Skeletal muscle satellite cell (primary cell): ENCODE data around the gene CCNY.

Experiments used
- H3K27me3 ChIP-seq: 2 replicates; pipeline ENCODE4 v1.7.0; 2013; ENCODE audit warnings: low read length; ENCODE audit not compliant: control insufficient read depth, insufficient read depth
- H3K36me3 ChIP-seq: 2 replicates; pipeline ENCODE4 v1.7.0; 2013; ENCODE audit warnings: mild to moderate bottlenecking, control low read depth, low read length; ENCODE audit not compliant: insufficient read depth
- H3K4me1 ChIP-seq: 2 replicates; pipeline ENCODE4 v1.7.0; 2013; ENCODE audit warnings: low read length; ENCODE audit not compliant: control insufficient read depth, insufficient read depth
- H3K4me2 ChIP-seq: 2 replicates; pipeline ENCODE4 v1.7.0; 2013; ENCODE audit warnings: mild to moderate bottlenecking, low read length
- H3K4me3 ChIP-seq: 2 replicates; pipeline ENCODE4 v1.7.0; 2013; ENCODE audit warnings: low read length
- H3K9ac ChIP-seq: 2 replicates; pipeline ENCODE4 v1.7.0; 2013; ENCODE audit warnings: mild to moderate bottlenecking, low read depth, low read length, moderate library complexity
- H3K9me3 ChIP-seq: replicated peaks from 2 replicates; pipeline ENCODE4 v1.7.0; 2013; ENCODE audit warnings: mild to moderate bottlenecking, control low read depth, low read length

CCNY gene

DNA sequence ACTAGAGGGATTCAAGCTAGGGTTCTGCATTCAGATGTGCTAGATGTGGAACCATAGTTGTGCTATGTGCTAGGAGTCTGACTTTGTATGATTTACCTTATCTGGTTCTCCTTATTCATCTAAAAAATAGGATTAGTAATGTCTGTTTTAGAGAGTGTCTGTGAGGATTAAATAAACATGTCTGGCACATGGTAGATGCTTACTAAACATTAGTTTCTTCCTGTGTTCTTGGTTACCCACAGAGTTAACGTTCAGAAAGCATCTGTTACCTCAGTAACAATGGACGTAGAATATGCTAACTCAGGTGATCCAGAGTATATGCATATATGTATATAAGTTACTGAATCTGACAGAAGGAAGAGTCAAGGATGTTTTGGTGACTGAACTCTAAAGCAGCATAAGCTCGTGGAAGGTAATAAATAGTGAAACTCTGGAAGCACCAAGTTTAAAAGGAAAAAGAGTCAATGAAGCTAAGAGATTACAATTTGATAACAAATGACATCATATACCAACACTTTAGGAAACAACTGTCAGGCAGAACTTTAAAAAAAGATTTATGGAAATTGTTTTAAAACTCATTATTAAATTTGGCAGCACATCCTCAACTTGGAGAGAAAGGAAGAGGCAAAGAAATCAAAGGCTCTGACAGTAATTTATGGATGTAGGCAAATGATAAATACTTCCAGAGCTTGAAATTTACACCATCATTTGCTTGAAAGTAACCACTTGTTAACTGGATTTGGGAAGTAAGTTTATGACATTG, 127.0 kb downstream of the CCNY start:
- H3K9me3 ChIP-seq: no peaks in the 10 kb centered on the region
- no peak overlapping the region for H3K4me3 ChIP-seq
- no peak overlapping the region for H3K9ac ChIP-seq

GRCh38 chr10:35463878-35464277, 127.6 kb downstream of the CCNY start:
- Histone ChIP-seq H3K9ac (no peak overlapping the region), H3K36me3 (no peaks in the 10 kb centered on the region), H3K4me3 (no peak overlapping the region), H3K4me2 (no peak overlapping the region), H3K27me3 (no peaks in the 10 kb centered on the region), H3K4me1 (peaks cover 31% of the 10 kb centered on the region), H3K9me3 (no peaks in the 10 kb centered on the region)

More for the DNA sequence above, 127.0 kb downstream of the CCNY start:
- Histone ChIP-seq H3K36me3 (no peaks in the 10 kb centered on the region), H3K27me3 (no peaks in the 10 kb centered on the region), H3K4me1 (peaks cover 37% of the 10 kb centered on the region), H3K4me2 (no peak overlapping the region)

GRCh38 chr10:35464825-35465456, 128.6 kb downstream of the CCNY start:
- H3K36me3 ChIP-seq: no peaks in the 10 kb centered on the region
- no peaks in the 10 kb centered on the region for H3K27me3 ChIP-seq
- H3K4me3 ChIP-seq: no peak overlapping the region
- H3K4me1 ChIP-seq: peaks cover 28% of the 10 kb centered on the region
- H3K9ac ChIP-seq: no peak overlapping the region
- H3K4me2 ChIP-seq: no peak overlapping the region
- H3K9me3 ChIP-seq: no peaks in the 10 kb centered on the region

GRCh38 chr10:35465673-35466072, 129.4 kb downstream of the CCNY start:
- Histone ChIP-seq H3K9me3 (no peaks in the 10 kb centered on the region), H3K4me1 (peaks cover 30% of the 10 kb centered on the region), H3K4me2 (no peak overlapping the region), H3K27me3 (no peaks in the 10 kb centered on the region), H3K36me3 (no peaks in the 10 kb centered on the region), H3K9ac (no peak overlapping the region), H3K4me3 (no peak overlapping the region)

- Histone ChIP-seq H3K27me3 (no peaks in the 10 kb centered on the region), H3K9ac (no peak overlapping the region), H3K4me3 (no peak overlapping the region), H3K36me3 (no peaks in the 10 kb centered on the region), H3K9me3 (no peaks in the 10 kb centered on the region), H3K4me1 (peaks cover 30% of the 10 kb centered on the region), H3K4me2 (no peak overlapping the region)
Measured at GRCh38 chr10:35466170-35466569, 129.9 kb downstream of the CCNY start.

- Histone ChIP-seq H3K4me2 (no peak overlapping the region), H3K4me1 (peaks cover 25% of the 10 kb centered on the region), H3K36me3 (no peaks in the 10 kb centered on the region), H3K4me3 (no peak overlapping the region), H3K27me3 (no peaks in the 10 kb centered on the region), H3K9me3 (no peaks in the 10 kb centered on the region), H3K9ac (no peak overlapping the region)
Measured at GRCh38 chr10:35466661-35467060, 130.4 kb downstream of the CCNY start.

GRCh38 chr10:35467186-35467585, 130.9 kb downstream of the CCNY start:
- Histone ChIP-seq H3K9ac (no peak overlapping the region), H3K4me1 (peaks cover 22% of the 10 kb centered on the region)

DNA sequence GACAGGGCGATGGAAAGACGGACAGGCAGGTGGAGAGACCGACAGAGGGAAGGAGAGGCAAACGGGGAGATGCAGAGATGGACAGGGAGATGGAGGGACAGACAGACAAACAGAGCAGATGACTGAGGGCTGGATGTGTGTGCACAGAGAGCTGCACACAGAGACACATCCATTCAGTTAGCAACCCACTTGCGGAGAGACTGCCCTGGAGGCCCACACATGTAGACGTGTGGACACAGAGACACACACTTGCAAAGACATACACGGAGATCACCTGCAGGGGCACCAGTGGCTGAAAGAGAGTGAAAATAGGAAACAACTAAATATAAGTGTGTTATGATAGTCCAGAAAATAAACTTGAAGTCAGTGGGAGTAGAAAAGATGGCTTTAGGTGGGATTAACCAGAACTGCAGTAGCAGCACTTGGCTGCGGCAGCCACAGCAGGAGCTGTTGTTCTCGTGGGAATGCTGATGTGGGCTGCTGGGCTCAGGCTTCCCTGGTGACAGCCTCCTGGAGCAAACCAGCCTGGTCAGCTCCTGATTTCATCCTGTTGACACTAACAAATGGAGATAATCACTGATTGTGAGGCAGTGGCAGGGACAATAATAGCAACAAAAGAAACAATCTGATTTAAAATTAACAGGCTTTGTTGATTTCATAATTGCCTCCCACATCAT, 134.1 kb downstream of the CCNY start:
- Histone ChIP-seq H3K27me3 (no peaks in the 10 kb centered on the region), H3K4me3 (no peak overlapping the region), H3K9ac (no peak overlapping the region), H3K4me1 (peaks cover 5% of the 10 kb centered on the region), H3K36me3 (no peaks in the 10 kb centered on the region), H3K9me3 (no peaks in the 10 kb centered on the region), H3K4me2 (no peak overlapping the region)

More at GRCh38 chr10:35467186-35467585, 130.9 kb downstream of the CCNY start:
- H3K4me3 ChIP-seq: no peak overlapping the region
- no peaks in the 10 kb centered on the region for H3K36me3 ChIP-seq
- no peaks in the 10 kb centered on the region for H3K27me3 ChIP-seq
- no peak overlapping the region for H3K4me2 ChIP-seq
- H3K9me3 ChIP-seq: no peaks in the 10 kb centered on the region

DNA sequence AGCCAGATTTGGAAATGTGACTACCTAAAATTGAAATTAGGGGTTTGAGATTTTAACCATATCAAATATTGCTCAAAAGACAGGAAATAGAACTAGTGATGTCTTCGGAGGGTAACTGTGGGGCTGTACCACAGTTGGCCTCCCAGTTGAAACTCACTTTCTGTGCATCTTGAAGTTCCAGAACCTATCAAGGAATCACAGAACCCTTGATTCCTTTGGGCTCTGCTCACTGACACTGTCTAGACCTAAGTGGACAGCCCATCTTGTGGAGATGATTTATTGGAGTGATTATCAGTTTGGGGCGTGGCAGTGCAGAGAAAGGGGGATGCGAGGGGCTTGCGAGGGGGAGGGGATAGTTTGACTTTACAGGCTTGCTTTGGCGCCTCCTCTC, 134.6 kb downstream of the CCNY start:
- H3K4me2 ChIP-seq: no peak overlapping the region
- H3K9me3 ChIP-seq: no peaks in the 10 kb centered on the region
- no peak overlapping the region for H3K9ac ChIP-seq

DNA sequence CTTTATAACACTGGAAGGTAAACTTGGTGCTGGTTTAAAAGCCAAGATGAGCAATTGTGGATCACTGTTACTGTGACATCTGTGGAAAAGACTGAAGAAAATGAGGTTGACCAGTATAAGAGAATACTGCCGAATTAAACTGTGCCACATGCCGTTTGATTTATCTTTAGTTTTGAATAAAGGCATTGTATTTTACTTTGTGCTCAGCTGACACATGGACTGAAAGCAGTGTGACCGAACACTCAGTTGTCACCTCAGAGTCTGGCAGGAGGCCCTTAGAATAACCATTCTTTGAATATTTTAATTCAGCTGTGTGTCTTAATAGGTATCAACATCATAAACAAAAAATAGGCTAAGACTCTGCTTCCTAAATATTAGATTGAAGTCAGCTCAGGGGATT, 135.1 kb downstream of the CCNY start:
- Histone ChIP-seq H3K4me1 (peaks cover 5% of the 10 kb centered on the region), H3K4me2 (no peak overlapping the region), H3K9me3 (no peaks in the 10 kb centered on the region), H3K4me3 (no peak overlapping the region), H3K9ac (no peak overlapping the region), H3K27me3 (no peaks in the 10 kb centered on the region), H3K36me3 (no peaks in the 10 kb centered on the region)

More for the DNA sequence above, 134.6 kb downstream of the CCNY start:
- Histone ChIP-seq H3K27me3 (no peaks in the 10 kb centered on the region), H3K4me3 (no peak overlapping the region), H3K4me1 (peaks cover 5% of the 10 kb centered on the region), H3K36me3 (no peaks in the 10 kb centered on the region)

- Histone ChIP-seq H3K27me3 (no peaks in the 10 kb centered on the region), H3K4me2 (no peak overlapping the region), H3K4me3 (no peak overlapping the region), H3K9ac (no peak overlapping the region), H3K9me3 (no peaks in the 10 kb centered on the region), H3K36me3 (peaks cover 5% of the 10 kb centered on the region), H3K4me1 (no peaks in the 10 kb centered on the region)
Measured at GRCh38 chr10:35480142-35480541, 143.8 kb downstream of the CCNY start.
